GM10847 (cell line): ENCODE measurements around the gene DUSP19.

ENCODE experiments used
- POLR2A ChIP-seq: IDR thresholded peaks from 2 replicates; pipeline ENCODE4 v1.6.1; 2011; ENCODE audit not compliant: insufficient read length; ENCODE audit errors: extremely low read depth

DUSP19 gene

DNA sequence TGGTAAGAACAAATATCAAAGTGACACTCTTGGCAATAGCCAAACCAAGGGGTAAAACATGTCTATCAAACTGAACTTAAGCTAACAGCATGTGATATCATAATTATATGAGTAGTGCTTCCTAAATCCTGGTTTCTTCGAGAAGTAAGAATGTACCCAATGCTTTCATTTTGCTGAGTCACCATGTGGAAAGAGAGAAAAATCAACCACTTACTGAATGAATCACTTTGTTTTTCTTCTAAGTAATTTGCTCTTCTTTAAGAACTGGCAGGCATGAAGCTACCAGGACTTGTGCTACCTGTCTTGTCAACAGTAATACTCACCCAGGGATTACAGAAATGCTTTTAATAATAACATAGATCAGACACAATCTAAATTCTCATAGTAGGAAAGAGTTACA, 19.0 kb upstream of the DUSP19 start:
- TF ChIP-seq POLR2A: no peak

DNA sequence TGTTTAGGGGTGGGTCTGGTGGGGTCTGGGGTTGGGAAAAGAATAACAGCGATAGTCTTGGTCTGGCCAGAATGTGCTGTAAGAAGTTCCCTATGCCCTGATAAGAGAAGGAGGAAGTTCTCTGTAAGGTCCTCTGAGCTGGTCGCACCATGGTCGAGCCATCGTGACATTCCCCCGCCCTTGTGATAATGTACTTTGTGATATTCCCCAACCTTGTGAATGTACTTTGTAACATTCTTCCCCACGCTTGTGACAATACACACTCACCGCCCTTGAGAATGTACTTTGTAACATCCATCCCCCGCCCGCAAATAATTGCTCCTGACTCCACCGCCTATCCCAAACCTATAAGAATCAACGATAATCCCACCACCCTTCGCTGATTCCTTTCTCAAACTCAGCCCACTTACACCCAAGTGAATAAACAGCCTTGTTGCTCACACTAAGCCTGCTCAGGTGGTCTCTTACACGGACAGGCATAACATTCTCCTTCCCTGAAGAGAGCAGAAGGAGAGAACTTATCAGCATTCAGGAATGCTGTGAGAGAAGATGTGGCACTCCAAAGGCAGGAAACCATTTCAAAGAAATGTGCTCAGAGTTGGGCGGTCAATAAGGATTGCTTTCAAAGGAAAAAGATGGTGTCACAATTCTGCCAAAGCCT, 17.8 kb upstream of the DUSP19 start:
- TF ChIP-seq POLR2A: no peak

DNA sequence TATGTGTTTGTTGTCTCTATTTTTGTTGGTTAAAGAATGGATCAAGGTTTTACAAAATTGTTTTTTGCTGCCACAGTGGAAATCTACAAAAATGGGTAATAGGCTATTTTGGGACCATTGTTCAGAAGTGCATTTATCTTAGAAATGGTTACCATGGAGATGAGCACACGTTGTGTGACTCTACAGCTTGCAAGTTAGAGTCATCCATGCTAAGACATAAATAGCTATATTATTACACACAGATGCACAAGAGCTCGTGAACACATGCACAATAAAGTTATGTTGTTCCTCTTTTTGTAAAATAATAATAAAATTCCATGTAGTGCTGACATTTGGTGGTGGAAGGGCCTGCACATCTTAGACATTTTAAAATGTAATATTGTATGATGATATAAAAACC, 15.5 kb upstream of the DUSP19 start:
- no peak for TF ChIP-seq POLR2A

- TF ChIP-seq POLR2A: no peak
Observed at GRCh38 chr2:183068561-183068960, 10.0 kb upstream of the DUSP19 start.

DNA sequence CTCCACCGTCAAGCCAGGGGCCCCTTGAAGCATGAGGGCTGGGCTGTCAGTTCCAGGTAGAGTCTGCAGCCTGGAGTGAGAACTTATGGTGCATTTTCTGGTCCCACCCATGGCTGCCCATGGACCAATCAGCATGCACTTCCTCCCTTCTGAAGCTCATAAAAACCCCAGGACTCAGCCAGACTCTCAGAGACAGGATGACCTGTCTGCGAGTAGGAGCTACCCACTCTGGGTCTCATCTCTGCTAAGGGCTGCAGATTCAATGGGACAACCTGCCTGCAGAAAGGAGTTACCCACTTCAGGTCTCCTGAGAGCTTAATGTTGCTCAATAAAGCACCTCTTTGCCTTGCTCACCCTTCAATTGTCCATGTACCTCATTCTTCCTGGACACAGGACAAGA, 9.4 kb upstream of the DUSP19 start:
- no peak for TF ChIP-seq POLR2A

DNA sequence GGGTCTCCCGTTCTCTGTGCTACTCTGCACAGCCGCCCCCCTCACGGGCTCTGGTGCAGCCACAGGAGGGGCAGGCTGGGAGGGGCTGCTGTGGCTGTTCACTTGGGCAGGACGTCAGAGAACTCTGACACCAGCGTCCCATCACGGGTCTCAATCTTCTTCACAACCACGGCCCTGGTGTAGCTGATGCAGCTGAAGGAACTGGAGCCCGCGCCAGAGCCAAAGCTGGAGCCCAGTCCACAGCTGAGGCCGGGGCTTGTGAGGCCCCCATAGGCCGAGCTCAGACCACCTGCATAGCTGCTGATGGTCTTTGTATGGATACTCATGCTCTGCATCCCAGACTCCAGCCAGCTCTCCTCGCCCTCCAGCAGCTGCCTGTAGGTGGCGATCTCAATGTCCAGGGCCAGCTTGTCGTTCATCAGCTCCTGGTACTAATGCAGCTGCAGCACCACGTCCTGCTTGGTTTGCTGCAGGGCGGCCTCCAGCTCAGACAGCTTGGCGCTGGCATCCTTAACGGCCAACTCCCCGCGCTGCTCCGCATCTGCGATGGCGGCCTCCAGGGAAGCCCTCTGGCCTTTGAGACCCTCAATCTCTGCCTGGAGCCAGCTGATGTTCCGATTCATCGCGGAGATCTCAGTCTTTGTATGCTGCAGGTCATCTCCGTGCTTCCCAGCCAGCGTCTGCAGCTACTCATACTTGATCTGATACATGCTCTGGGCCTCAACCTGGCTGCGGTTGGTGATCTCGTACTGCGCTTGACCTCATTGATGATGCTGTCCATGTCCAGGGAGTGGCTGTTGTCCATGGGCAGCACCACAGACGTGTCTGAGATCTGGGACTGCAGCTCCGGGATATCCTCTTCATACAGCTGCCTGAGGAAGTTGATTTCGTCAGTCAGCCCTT, 7.4 kb upstream of the DUSP19 start:
- no peak for TF ChIP-seq POLR2A

DNA sequence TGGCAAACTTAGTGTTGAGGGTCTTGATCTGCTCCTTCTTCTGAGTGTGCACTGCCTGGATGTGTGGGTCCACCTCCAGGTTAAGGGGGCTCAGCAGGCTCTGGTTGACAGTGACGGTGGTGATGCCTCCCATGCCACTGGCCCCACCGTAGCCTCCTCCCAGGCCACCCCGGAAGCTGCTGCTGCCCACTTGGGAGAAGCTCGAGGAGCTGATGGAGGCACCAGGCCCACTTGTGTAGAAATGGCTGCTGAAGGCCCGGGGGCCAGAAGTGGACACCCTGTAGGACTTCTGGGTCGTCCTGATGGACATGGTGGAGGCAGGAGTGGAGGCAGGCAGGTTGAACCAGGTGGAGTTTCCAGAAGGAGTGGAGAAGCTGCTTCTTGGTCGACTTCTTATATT, 6.4 kb upstream of the DUSP19 start:
- TF ChIP-seq POLR2A: no peak

GRCh38 chr2:183078163-183078463, 434 bp upstream of the DUSP19 start:
- TF ChIP-seq POLR2A: no peak

DNA sequence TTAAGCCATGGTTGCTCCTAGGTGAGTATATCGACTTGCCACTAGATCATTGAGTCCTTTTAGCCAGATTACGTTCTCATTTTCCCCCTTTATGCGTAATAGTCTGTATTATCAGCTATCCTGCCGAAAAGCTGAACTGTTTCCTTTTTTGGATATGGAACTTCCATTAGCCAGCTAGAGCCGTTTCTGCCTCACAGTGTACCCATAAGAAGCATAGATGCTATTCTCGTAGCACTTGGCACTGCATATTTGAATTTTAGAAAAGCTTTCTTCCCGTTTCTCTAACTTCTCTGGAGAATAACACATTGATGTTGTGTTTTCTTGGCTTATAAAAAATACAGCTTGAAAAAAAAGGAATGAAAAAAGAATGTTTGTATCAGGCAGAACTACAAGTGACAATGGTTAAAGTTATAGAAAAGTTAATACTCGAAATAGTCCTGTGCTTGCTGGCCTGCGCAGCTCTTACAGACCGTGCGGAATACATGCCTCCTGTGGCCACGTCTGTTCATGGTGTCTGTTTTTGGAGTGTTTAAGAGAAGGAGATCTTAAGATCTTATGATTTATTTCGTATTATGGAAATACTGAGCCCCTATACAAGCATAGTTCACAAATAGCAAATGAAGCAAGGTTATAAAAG, 710 bp downstream of the DUSP19 start:
- TF ChIP-seq POLR2A: no peak

GRCh38 chr2:183081911-183082310, 3.4 kb downstream of the DUSP19 start:
- no peak for TF ChIP-seq POLR2A

GRCh38 chr2:183088061-183088460, 9.5 kb downstream of the DUSP19 start:
- TF ChIP-seq POLR2A: no peak

GRCh38 chr2:183089192-183089851, 10.8 kb downstream of the DUSP19 start:
- TF ChIP-seq POLR2A: no peak

GRCh38 chr2:183091318-183091953, 12.9 kb downstream of the DUSP19 start:
- TF ChIP-seq POLR2A: no peak

- no peak for TF ChIP-seq POLR2A
Observed at GRCh38 chr2:183091954-183092345, 13.4 kb downstream of the DUSP19 start.
